ENCODE data around the gene MB21D2.

DNA sequence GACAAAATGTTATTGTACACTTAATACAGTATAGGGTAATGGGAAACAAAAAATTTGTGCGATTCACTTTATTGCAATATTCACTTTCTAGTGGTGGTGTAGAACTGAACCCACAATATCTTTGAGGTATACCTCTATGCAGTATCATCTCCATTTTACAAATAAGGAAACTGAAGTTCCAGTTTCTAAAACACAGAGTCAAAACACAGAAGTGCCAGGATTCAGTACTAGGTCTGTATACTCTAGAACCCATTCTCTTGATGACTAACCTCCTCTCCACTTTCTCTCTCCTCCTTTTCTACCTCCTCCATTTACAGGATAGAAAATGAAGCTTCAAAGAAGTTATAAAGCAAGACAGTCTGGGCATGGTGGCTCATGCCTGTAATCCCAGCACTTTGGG, 62.2 kb downstream of the MB21D2 start:
- TF ChIP-seq CTCF (conservative IDR thresholded peaks at IDR 0.05; ENCODE audit: low read depth in 2 of 2) (no peak), EZH2phosphoT487 (IDR thresholded peaks at IDR 0.05; ENCODE audit: unreplicated experiment) (no peak)

Measured in GM23338 (cell line).